ENCODE data around the gene HTRA3.

HTRA3 gene

GRCh38 chr4:8260656-8261111 is 8.9 kb upstream of the HTRA3 start:
- no peak overlapping the region for H3K27ac ChIP-seq (ENCODE audit: extremely low read depth, low read depth, low read length)
- H3K9me3 ChIP-seq (ENCODE audit: control insufficient read depth, insufficient read depth, low read depth, low read length), result no peaks in the 10 kb centered on the region
- POLR2A ChIA-PET, result no interaction called here
- no peaks in the 10 kb centered on the region for H3K4me1 ChIP-seq (ENCODE audit: control insufficient read depth, insufficient read depth, low read length)
- CTCF ChIA-PET, result no interaction called here
- no peaks in the 10 kb centered on the region for H3K36me3 ChIP-seq (ENCODE audit: control insufficient read depth in 2 of 2, insufficient read depth in 1 of 2, low read length in 2 of 2)
- TF ChIP-seq ZNF248 (tag by site-specific recombination; IDR thresholded peaks at IDR 0.05), result no peak
- TF ChIP-seq ZIC2 (tag by site-specific recombination; IDR thresholded peaks at IDR 0.05), result peak; percentile 83
- TF ChIP-seq OSR2 (tag by site-specific recombination; IDR thresholded peaks at IDR 0.05), result no peak
- TF ChIP-seq GLIS1 (tag by site-specific recombination; IDR thresholded peaks at IDR 0.05), result peak; percentile 52; the same call in 1 of the 2 replicates
- TF ChIP-seq ZBTB20 (tag by site-specific recombination; IDR thresholded peaks at IDR 0.05), result no peak
- H3K4me3 ChIP-seq (ENCODE audit: low read depth, low read length), result no peak overlapping the region

- ChIA-PET CTCF (no interaction called here), POLR2A (no interaction called here)
- Histone ChIP-seq H3K36me3 (ENCODE audit: control insufficient read depth in 2 of 2, insufficient read depth in 1 of 2, low read length in 2 of 2) (no peaks in the 10 kb centered on the region), H3K4me1 (ENCODE audit: control insufficient read depth, insufficient read depth, low read length) (no peaks in the 10 kb centered on the region), H3K27ac (ENCODE audit: extremely low read depth, low read depth, low read length) (no peak overlapping the region), H3K4me3 (ENCODE audit: low read depth, low read length) (no peak overlapping the region), H3K9me3 (ENCODE audit: control insufficient read depth, insufficient read depth, low read depth, low read length) (no peaks in the 10 kb centered on the region)
- TF ChIP-seq GLIS2 (tag by site-specific recombination; IDR thresholded peaks at IDR 0.05) (0 out of 2 replicates have a peak, but pooled peaks have one; percentile 16), ZIC2 (tag by site-specific recombination; IDR thresholded peaks at IDR 0.05) (peak; percentile 59), GLI4 (tag by site-specific recombination; IDR thresholded peaks at IDR 0.05) (no peak)
Observed at GRCh38 chr4:8261851-8262535, 7.6 kb upstream of the HTRA3 start.

GRCh38 chr4:8262637-8263322 is 6.8 kb upstream of the HTRA3 start:
- no peak overlapping the region for H3K27ac ChIP-seq (ENCODE audit: extremely low read depth, low read depth, low read length)
- H3K36me3 ChIP-seq (ENCODE audit: control insufficient read depth in 2 of 2, insufficient read depth in 1 of 2, low read length in 2 of 2), result no peaks in the 10 kb centered on the region
- no peaks in the 10 kb centered on the region for H3K9me3 ChIP-seq (ENCODE audit: control insufficient read depth, insufficient read depth, low read depth, low read length)
- POLR2A ChIA-PET, result no interaction called here
- H3K4me1 ChIP-seq (ENCODE audit: control insufficient read depth, insufficient read depth, low read length), result no peaks in the 10 kb centered on the region
- H3K4me3 ChIP-seq (ENCODE audit: low read depth, low read length), result no peak overlapping the region
- TF ChIP-seq PRDM10 (tag by site-specific recombination; IDR thresholded peaks at IDR 0.05), result no peak
- 0 out of 2 replicates have a peak, but pooled peaks have one; percentile 25 for TF ChIP-seq ZNF600 (tag by site-specific recombination; IDR thresholded peaks at IDR 0.05)
- TF ChIP-seq ZNF585B (tag by site-specific recombination; IDR thresholded peaks at IDR 0.05), result no peak
- no peak for TF ChIP-seq ZNF621 (tag by site-specific recombination; IDR thresholded peaks at IDR 0.05)
- TF ChIP-seq ZNF768 (tag by site-specific recombination; IDR thresholded peaks at IDR 0.05), result no peak
- no peak for TF ChIP-seq ZNF514 (tag by site-specific recombination; IDR thresholded peaks at IDR 0.05)
- CTCF ChIA-PET, result no interaction called here

- Histone ChIP-seq H3K27ac (ENCODE audit: extremely low read depth, low read depth, low read length) (no peak overlapping the region), H3K36me3 (ENCODE audit: control insufficient read depth in 2 of 2, insufficient read depth in 1 of 2, low read length in 2 of 2) (no peaks in the 10 kb centered on the region), H3K4me3 (ENCODE audit: low read depth, low read length) (no peak overlapping the region), H3K4me1 (ENCODE audit: control insufficient read depth, insufficient read depth, low read length) (no peaks in the 10 kb centered on the region), H3K9me3 (ENCODE audit: control insufficient read depth, insufficient read depth, low read depth, low read length) (no peaks in the 10 kb centered on the region)
- CTCF ChIA-PET, result no interaction called here
- TF ChIP-seq ZNF48 (tag by site-specific recombination; IDR thresholded peaks at IDR 0.05), result 0 out of 2 replicates have a peak, but pooled peaks have one; percentile 22
- no peak for TF ChIP-seq ZSCAN23 (tag by site-specific recombination; IDR thresholded peaks at IDR 0.05)
- no peak for TF ChIP-seq ZEB2 (tag by site-specific recombination; IDR thresholded peaks at IDR 0.05)
- POLR2A ChIA-PET, result no interaction called here
Observed at GRCh38 chr4:8263397-8263796, 6.2 kb upstream of the HTRA3 start.

Data from HEK293 (cell line).